ENCODE measurements around the gene BMP2K.

- TF ChIP-seq CTCF (conservative IDR thresholded peaks at IDR 0.05; ENCODE audit: low read length) = no peak
- TF ChIP-seq EZH2phosphoT487 (IDR thresholded peaks at IDR 0.05; ENCODE audit: borderline replicate concordance, low read depth, low read length) = no peak
These were observed 20.0 kb upstream of the BMP2K start for GRCh38 chr4:78756137-78756536.
